ENCODE data around the gene OTUB2.

- TF ChIP-seq CTCF (IDR thresholded peaks at IDR 0.05; ENCODE audit: low read length) (no peak), EZH2 (IDR thresholded peaks at IDR 0.05; ENCODE audit: borderline replicate concordance, low read length) (no peak)
Measured at GRCh38 chr14:94049625-94050023, 23.5 kb downstream of the OTUB2 start.
